Measurements from ENCODE around the gene TSPAN9. TPM values are rescaled to one million over a fixed set of nuclear protein-coding genes. Genes with fewer than 3 reads are reported as not detected.

The TSPAN9 gene
- total and polyA plus RNA-seq, 9 of the 15 experiments (the other 6 are each of a cell fraction or from before 2014, with no cell fraction given) = 0.23 to 2.1 (median 0.60) TPM; not detected in 2

DNA sequence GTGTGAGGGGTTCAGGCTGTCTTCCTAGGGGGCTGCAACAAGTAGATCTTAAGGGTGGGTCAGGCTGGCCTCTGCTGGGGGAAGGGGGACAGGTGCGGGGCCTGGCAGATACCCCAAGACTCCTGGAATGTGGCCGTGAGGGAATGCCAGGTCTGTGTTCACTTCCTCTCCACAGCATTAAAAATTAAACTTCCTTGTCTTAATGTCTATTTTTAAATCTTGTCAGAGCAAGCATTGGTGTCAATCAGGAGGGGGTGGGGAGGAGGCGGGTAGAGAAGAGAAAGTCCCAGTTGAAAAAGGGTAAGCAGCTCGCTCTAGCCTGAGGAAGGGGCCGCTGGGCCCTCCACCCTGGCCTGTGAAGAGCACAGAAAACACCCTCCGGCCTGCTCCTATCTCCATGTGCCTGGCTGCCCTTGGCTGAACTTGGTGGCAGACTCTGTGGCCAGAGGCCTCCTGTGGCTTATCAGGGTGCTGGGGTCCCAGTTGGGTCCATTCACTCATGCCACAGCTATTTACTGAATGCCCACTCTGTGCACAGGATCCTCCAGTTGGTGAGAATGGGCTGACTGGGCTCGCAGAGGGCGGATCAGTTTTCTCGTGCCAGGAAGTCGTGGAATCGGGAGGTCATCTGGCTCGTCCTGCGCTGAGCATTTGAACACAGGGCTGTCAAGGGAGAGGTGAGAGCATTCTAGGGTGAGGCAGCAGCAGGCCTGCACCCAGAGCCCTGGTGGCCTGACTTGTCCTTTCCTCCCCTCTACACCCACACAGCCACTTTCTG, 128.8 kb downstream of the TSPAN9 start (continued):
- no peak for TF ChIP-seq NUFIP1 (IDR thresholded peaks at IDR 0.05; ENCODE audit: partially characterized antibody)
- TF ChIP-seq CBFA2T2 (conservative IDR thresholded peaks at IDR 0.05) = no peak
- TF ChIP-seq, protein P1, sequence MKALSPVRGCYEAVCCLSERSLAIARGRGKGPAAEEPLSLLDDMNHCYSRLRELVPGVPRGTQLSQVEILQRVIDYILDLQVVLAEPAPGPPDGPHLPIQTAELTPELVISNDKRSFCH (CRISPR knock-in tag; IDR thresholded peaks at IDR 0.05) = no peak
- TF ChIP-seq, protein P1 (tag; IDR thresholded peaks at IDR 0.05) = no peak
- TF ChIP-seq, protein P2, sequence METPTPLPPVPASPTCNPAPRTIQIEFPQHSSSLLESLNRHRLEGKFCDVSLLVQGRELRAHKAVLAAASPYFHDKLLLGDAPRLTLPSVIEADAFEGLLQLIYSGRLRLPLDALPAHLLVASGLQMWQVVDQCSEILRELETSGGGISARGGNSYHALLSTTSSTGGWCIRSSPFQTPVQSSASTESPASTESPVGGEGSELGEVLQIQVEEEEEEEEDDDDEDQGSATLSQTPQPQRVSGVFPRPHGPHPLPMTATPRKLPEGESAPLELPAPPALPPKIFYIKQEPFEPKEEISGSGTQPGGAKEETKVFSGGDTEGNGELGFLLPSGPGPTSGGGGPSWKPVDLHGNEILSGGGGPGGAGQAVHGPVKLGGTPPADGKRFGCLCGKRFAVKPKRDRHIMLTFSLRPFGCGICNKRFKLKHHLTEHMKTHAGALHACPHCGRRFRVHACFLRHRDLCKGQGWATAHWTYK (CRISPR knock-in tag; IDR thresholded peaks at IDR 0.05) = no peak
- TF ChIP-seq ILK (tag; IDR thresholded peaks at IDR 0.05; ENCODE audit: borderline replicate concordance, low read depth) = no peak
- TF ChIP-seq ZC3H4 (CRISPR knock-in tag; IDR thresholded peaks at IDR 0.05; ENCODE audit: borderline replicate concordance) = no peak

DNA sequence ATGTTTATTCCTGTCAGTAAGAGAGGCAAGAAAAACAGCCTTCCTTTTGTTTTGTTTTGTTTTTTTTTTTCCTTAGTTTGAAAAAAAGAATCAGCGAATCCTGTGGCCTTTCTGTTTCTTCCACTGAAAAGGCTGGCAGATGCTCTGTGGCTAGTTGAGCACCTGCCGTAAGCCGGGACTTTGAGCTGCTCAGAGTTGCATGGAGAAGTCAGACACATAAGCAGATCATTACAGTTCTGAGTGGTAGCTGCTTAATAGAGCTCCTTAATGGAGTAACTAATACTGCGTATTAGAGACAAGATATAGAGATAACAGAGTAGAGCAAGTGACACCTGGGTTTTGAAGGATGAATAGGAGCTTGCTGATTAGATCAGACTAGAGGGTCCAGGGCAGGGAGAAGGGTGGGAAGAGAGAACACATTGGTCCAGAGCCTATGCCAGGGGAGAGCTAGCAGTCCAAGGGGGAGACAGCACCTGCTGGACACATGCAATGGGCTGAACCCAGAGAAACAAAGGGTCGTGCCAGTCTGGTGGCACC, 129.4 kb downstream of the TSPAN9 start:
- CTCF ChIA-PET (ENCODE audit: low intra/inter-chr PET ratio) = no interaction called here
- in situ Hi-C loops (cut with MboI) = no loop called here
- H2AFZ ChIP-seq (ENCODE audit: low read depth, low read length) = no peak overlapping the region

More for the DNA sequence above, 129.4 kb downstream of the TSPAN9 start:
- DNase-seq (ENCODE audit: extremely low read depth in 1 of 4, low spot score in 3 of 4) (no peak), ATAC-seq (no peak), FAIRE-seq (no peak)
- H4K20me1 ChIP-seq (replicated peaks; ENCODE audit: control insufficient read depth, insufficient read depth, low read length) = peaks cover 9% of the 10 kb centered on the region
- no peak overlapping the region for H3K27ac ChIP-seq (ENCODE audit: extremely low read depth, low read depth, low read length)
- TF ChIP-seq, protein P3, sequence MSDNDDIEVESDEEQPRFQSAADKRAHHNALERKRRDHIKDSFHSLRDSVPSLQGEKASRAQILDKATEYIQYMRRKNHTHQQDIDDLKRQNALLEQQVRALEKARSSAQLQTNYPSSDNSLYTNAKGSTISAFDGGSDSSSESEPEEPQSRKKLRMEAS (CRISPR knock-in tag; IDR thresholded peaks at IDR 0.05) = no peak
- TF ChIP-seq HNRNPL (IDR thresholded peaks at IDR 0.05; ENCODE audit: low read depth, low read length) (no peak), HDAC2 (IDR thresholded peaks at IDR 0.05) (no peak), ZNF778 (CRISPR knock-in tag; IDR thresholded peaks at IDR 0.05) (no peak), ZNF197 (CRISPR knock-in tag; IDR thresholded peaks at IDR 0.05; ENCODE audit: low read depth) (no peak), RFX7 (CRISPR knock-in tag; IDR thresholded peaks at IDR 0.05) (no peak), ZNF780A (CRISPR knock-in tag; IDR thresholded peaks at IDR 0.05) (no peak)
- TF ChIP-seq, protein P4, sequence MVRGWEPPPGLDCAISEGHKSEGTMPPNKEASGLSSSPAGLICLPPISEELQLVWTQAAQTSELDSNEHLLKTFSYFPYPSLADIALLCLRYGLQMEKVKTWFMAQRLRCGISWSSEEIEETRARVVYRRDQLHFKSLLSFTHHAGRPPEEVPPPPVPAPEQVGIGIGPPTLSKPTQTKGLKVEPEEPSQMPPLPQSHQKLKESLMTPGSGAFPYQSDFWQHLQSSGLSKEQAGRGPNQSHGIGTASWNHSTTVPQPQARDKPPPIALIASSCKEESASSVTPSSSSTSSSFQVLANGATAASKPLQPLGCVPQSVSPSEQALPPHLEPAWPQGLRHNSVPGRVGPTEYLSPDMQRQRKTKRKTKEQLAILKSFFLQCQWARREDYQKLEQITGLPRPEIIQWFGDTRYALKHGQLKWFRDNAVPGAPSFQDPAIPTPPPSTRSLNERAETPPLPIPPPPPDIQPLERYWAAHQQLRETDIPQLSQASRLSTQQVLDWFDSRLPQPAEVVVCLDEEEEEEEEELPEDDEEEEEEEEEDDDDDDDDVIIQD (CRISPR knock-in tag; IDR thresholded peaks at IDR 0.05) = no peak
- H3K36me3 ChIP-seq (ENCODE audit: control insufficient read depth, insufficient read depth, low read length) = no peaks in the 10 kb centered on the region
- H3K79me2 ChIP-seq (ENCODE audit: control insufficient read depth, insufficient read depth, low read length) = no peaks in the 10 kb centered on the region
- no peak overlapping the region for H3K9ac ChIP-seq (ENCODE audit: insufficient read depth in 1 of 2, low read depth in 2 of 2, low read length in 2 of 2)
- no peaks in the 10 kb centered on the region for H3K4me1 ChIP-seq (replicated peaks in 1 of 2; ENCODE audit: control insufficient read depth in 2 of 2, insufficient read depth in 2 of 2, low read length in 2 of 2)
- no peak overlapping the region for H3K4me2 ChIP-seq (ENCODE audit: insufficient read depth, low read length)
- no peak overlapping the region for H3K4me3 ChIP-seq
- WGBS (ENCODE audit: insufficient coverage, low coverage, missing lambda C conversion rate) = 0% methylated on average over 4 of the region's 5 CpGs
- no peaks in the 10 kb centered on the region for H3K9me1 ChIP-seq (ENCODE audit: control insufficient read depth, insufficient read depth, low read length)
- no peaks in the 10 kb centered on the region for H3K9me3 ChIP-seq (replicated peaks; ENCODE audit: control insufficient read depth, insufficient read depth, low read depth, low read length)
- intact Hi-C loops (cut with micrococcal nuclease) = loop anchor here (10.0 kb wide), 1 partner anchor 68 kb away; no protein-coding TSS in a partner anchor
- BruUV-seq (replicated peaks) = no TSS peak
- POLR2A ChIA-PET = interaction anchor here (0.7 kb wide), 1 partner anchor 60 kb away, joined by 3 read pairs; no protein-coding TSS in a partner anchor
- peaks cover 0 to 12% of the 10 kb centered on the region in 2 experiments; a peak in 1 of 5 replicates for H3K27me3 ChIP-seq (ENCODE audit: control insufficient read depth in 2 of 2, insufficient read depth in 2 of 2, low read length in 2 of 2)

All from K562 (cell line).